Measurements from ENCODE around the gene RAPGEF6. TPM values are rescaled to one million over a fixed set of nuclear protein-coding genes. Genes with fewer than 3 reads are reported as not detected.

RAPGEF6 gene
- total and polyA plus RNA-seq, 2 of the 4 experiments (the other 2 are of a cell fraction) = 5.8 to 18.8 TPM

DNA sequence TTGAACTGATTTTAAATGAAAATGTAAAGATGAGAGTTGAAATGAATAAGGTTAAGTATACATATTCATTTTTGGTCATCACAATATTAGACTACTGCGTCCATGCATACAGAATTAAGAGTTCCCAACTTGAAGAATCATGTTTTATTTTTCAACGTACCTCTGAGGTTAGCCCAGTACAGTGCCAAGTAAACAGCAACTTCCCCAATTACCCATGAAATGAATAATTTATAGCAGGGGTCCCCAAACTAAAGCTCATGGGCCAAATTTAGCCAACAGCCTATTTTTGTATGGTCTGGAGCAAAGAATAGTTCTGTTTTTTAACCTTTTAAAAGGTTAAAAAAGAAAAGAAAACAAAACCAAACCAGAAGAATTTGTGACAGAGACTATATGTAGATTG, 203.2 kb downstream of the RAPGEF6 start:
- no TSS peak for BruUV-seq (replicated peaks)
- intact Hi-C loops (cut with micrococcal nuclease) = loop anchor here (10.0 kb wide), 2 partner anchors 213 to 363 kb away; partner anchors contain the start of gene FNIP1

More for the DNA sequence above, 203.2 kb downstream of the RAPGEF6 start:
- no peak overlapping the region for H3K14ac ChIP-seq (replicated peaks; ENCODE audit: low read depth, low read length)
- H3K4ac ChIP-seq (ENCODE audit: low read depth, low read length) = no peak overlapping the region
- no peak for TF ChIP-seq CHD1 (IDR thresholded peaks at IDR 0.05; ENCODE audit: low read depth, low read length)
- no peak for TF ChIP-seq RCOR1 (IDR thresholded peaks at IDR 0.05; ENCODE audit: insufficient replicate concordance, low read length)
- no peak for TF ChIP-seq MAFK (IDR thresholded peaks at IDR 0.05; ENCODE audit: low read depth, low read length)
- TF ChIP-seq NFE2L2 (IDR thresholded peaks at IDR 0.05; ENCODE audit: low read depth, low read length) = no peak
- TF ChIP-seq RFX5 (IDR thresholded peaks at IDR 0.05; ENCODE audit: low read depth, low read length) = no peak
- TF ChIP-seq, protein P1, sequence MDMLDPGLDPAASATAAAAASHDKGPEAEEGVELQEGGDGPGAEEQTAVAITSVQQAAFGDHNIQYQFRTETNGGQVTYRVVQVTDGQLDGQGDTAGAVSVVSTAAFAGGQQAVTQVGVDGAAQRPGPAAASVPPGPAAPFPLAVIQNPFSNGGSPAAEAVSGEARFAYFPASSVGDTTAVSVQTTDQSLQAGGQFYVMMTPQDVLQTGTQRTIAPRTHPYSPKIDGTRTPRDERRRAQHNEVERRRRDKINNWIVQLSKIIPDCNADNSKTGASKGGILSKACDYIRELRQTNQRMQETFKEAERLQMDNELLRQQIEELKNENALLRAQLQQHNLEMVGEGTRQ (IDR thresholded peaks at IDR 0.05; ENCODE audit: low read depth, low read length) = no peak
- no peak for TF ChIP-seq MAZ (IDR thresholded peaks at IDR 0.05; ENCODE audit: borderline replicate concordance, low read depth, low read length)
- TF ChIP-seq, protein P2, sequence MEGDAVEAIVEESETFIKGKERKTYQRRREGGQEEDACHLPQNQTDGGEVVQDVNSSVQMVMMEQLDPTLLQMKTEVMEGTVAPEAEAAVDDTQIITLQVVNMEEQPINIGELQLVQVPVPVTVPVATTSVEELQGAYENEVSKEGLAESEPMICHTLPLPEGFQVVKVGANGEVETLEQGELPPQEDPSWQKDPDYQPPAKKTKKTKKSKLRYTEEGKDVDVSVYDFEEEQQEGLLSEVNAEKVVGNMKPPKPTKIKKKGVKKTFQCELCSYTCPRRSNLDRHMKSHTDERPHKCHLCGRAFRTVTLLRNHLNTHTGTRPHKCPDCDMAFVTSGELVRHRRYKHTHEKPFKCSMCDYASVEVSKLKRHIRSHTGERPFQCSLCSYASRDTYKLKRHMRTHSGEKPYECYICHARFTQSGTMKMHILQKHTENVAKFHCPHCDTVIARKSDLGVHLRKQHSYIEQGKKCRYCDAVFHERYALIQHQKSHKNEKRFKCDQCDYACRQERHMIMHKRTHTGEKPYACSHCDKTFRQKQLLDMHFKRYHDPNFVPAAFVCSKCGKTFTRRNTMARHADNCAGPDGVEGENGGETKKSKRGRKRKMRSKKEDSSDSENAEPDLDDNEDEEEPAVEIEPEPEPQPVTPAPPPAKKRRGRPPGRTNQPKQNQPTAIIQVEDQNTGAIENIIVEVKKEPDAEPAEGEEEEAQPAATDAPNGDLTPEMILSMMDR (conservative IDR thresholded peaks at IDR 0.05; ENCODE audit: low read depth, low read length) = no peak
- no peak for TF ChIP-seq MXI1 (IDR thresholded peaks at IDR 0.05; ENCODE audit: borderline replicate concordance, low read depth, low read length)
- TF ChIP-seq SMC3 (IDR thresholded peaks at IDR 0.05; ENCODE audit: low read depth, low read length) = no peak
- TF ChIP-seq POLR2A (IDR thresholded peaks at IDR 0.05; ENCODE audit: low read depth, low read length) = no peak
- TF ChIP-seq BHLHE40 (IDR thresholded peaks at IDR 0.05; ENCODE audit: low read depth, low read length) = no peak
- TF ChIP-seq RAD21 (IDR thresholded peaks at IDR 0.05; ENCODE audit: low read length) = no peak
- TF ChIP-seq ELK1 (IDR thresholded peaks at IDR 0.05; ENCODE audit: borderline replicate concordance, low read depth, low read length) = no peak
- no peak for TF ChIP-seq CEBPB (IDR thresholded peaks at IDR 0.05; ENCODE audit: low read depth, low read length)
- no peak for TF ChIP-seq FOS (IDR thresholded peaks at IDR 0.05; ENCODE audit: low read depth, low read length)
- H4K91ac ChIP-seq (ENCODE audit: insufficient read depth, low read depth, low read length) = no peak overlapping the region
- ChIA-PET CTCF (no interaction called here), POLR2A (ENCODE audit: unreplicated experiment) (no interaction called here)
- no peak overlapping the region for H3K56ac ChIP-seq (ENCODE audit: extremely low read depth, insufficient read depth, low read length)
- H4K8ac ChIP-seq (ENCODE audit: low read depth in 2 of 2, low read length in 2 of 2) = no peak overlapping the region
- no peak overlapping the region for H2BK5ac ChIP-seq (ENCODE audit: low read depth, low read length, poor library complexity, severe bottlenecking)
- no CpG with 5 or more reads among the region's 2 CpGs for WGBS, 2 experiments (ENCODE audit: extremely low coverage in 2 of 2, insufficient read length in 1 of 2)
- no peak overlapping the region for H2AFZ ChIP-seq (replicated peaks; ENCODE audit: low read length, poor library complexity)
- H2BK15ac ChIP-seq (ENCODE audit: low read depth, low read length) = no peak overlapping the region
- no peak overlapping the region for H3K4me3 ChIP-seq (ENCODE audit: insufficient read depth, low read depth, low read length)
- H3K9me1 ChIP-seq (ENCODE audit: insufficient read depth, low read length) = 0 out of 2 replicates have a peak, but pooled peaks cover 3% of the 10 kb centered on the region
- no peaks in the 10 kb centered on the region for H4K20me1 ChIP-seq (ENCODE audit: insufficient read depth, low read length)
- no peak overlapping the region for H3K18ac ChIP-seq (ENCODE audit: low read depth, low read length)
- no peak overlapping the region for H2AK5ac ChIP-seq (ENCODE audit: low read depth, low read length)
- no peak overlapping the region for H4K5ac ChIP-seq (ENCODE audit: low read depth, low read length)
- H2BK20ac ChIP-seq (ENCODE audit: low read depth, low read length) = no peak overlapping the region
- H3K9me3 ChIP-seq (ENCODE audit: control insufficient read depth, insufficient read depth, low read length) = no peaks in the 10 kb centered on the region
- no peak overlapping the region for H3K9ac ChIP-seq (ENCODE audit: low read depth, low read length)
- no peak overlapping the region for H3K23ac ChIP-seq (ENCODE audit: low read depth, low read length)
- no peaks in the 10 kb centered on the region for H3K27me3 ChIP-seq (ENCODE audit: control insufficient read depth, insufficient read depth, low read length)
- no peak overlapping the region for H2BK120ac ChIP-seq (ENCODE audit: low read depth, low read length)
- ATAC-seq (ENCODE audit: low read depth) (no peak), DNase-seq (no peak)
- in situ Hi-C loops (cut with MboI; ENCODE audit: low sequenced_read_pairs) (no loop called here), dilution Hi-C loops (cut with HindIII; ENCODE audit: low sequenced_read_pairs, unreplicated experiment) (no loop called here)
- H3K27ac ChIP-seq (ENCODE audit: insufficient read depth, low read length) = no peak overlapping the region
- H3K36me3 ChIP-seq (ENCODE audit: control insufficient read depth, insufficient read depth, low read length) = peaks cover 27% of the 10 kb centered on the region
- H3K4me2 ChIP-seq (ENCODE audit: low read depth, low read length) = no peak overlapping the region
- H3K79me1 ChIP-seq (ENCODE audit: low read depth in 1 of 2, low read length in 2 of 2) = peaks cover 3 to 9% of the 10 kb centered on the region in 2 experiments; a peak in 2 of 4 replicates
- H2AK9ac ChIP-seq (replicated peaks; ENCODE audit: low read depth, low read length, poor library complexity) = no peak overlapping the region
- no peaks in the 10 kb centered on the region for H3K4me1 ChIP-seq (ENCODE audit: control insufficient read depth, insufficient read depth, low read length)

All from IMR-90 (cell line).